GM10266 (cell line): ENCODE data around the gene BRINP1.
A peak's percentile ranks its signal among the peaks of the same experiment; 100 is the strongest.

Experiments
- DNase-seq: peaks from one replicate; pipeline ENCODE4 v3.0.0; 2012; ENCODE audit errors: extremely low spot score
- CTCF ChIP-seq: IDR thresholded peaks from 2 replicates; pipeline ENCODE4 v1.5.1; 2012; ENCODE audit warnings: mild to moderate bottlenecking, low read depth; ENCODE audit not compliant: control insufficient read depth, insufficient read depth; ENCODE audit errors: missing control alignments

The BRINP1 gene

DNA sequence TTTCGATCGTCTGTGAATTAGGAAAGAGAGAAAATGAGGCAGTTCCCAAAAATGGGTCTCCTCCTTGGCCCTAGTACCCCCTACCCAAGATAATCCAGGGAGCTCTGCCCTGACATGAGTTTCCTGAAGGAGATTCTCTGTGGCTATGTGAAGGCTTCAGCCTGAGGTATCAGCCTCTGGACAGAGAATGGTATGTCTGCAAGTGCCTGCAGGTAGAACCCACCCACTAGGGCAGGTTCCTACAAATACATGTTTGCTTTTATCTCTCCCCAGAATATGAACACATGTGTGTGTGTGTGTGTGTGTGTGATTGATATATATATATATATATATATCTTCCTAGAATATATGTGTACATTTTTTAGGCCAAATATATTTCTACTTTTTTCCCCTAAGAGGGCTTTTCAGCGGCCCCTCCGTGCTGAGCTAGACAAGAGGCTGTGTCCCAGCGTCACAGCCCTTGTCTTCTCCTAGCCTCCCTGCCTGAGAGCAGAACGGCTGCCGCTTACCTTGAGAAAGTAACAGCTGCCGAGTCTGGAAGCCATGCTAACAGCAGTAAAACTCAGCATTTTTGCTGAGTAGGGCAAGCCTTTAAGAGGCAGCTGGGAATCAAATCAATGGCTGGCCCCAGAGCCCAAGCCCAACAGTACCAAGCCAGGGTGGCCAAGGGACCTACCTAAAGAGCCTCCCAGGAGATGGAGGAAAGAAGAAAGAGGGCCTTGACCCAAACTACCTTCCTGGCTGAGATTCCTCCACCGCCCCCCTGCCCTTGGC lies 2.1 kb downstream of the BRINP1 start:
- TF ChIP-seq CTCF: no peak
- no peak for DNase-seq

DNA sequence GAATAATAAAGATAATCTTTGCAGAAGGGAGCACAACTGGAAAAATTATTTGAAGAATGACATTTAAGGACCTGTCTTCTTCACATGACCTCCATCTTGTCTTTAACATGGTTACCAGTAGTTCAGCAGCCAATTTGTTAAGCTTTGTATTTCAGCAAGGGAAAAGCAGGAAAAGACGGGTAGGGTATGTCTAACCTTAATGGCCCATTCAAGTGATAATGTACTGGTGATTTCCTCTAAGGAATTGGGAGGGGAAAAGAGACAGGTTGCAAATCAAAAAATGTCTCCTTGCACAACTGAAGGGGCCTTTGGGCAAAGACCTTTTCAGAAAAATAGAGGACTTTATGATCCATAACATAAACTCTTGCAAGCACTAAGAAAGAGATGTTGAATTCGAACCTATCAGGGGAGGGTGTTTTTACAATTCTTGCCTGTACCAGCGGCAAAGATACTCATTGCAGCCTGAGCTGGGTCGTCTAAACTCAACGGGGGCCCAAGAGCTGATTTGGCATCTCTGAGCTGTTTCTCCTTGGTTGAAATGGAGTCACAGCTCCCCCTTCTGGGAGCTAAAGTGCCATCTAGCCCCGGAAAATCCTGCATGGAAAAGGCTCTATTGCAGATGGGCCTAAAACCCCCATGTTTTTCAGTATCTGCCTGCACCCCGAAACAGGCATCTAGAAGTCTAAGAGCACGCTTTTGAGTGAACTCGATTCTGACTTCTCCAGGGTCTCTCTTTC lies 3.8 kb downstream of the BRINP1 start:
- DNase-seq: no peak
- TF ChIP-seq CTCF: peak; percentile 38

- TF ChIP-seq CTCF: no peak
- DNase-seq: no peak
Observed at GRCh38 chr9:119360237-119360636, 9.0 kb downstream of the BRINP1 start.

GRCh38 chr9:119357336-119358096 lies 11.7 kb downstream of the BRINP1 start:
- no peak for TF ChIP-seq CTCF
- no peak for DNase-seq

DNA sequence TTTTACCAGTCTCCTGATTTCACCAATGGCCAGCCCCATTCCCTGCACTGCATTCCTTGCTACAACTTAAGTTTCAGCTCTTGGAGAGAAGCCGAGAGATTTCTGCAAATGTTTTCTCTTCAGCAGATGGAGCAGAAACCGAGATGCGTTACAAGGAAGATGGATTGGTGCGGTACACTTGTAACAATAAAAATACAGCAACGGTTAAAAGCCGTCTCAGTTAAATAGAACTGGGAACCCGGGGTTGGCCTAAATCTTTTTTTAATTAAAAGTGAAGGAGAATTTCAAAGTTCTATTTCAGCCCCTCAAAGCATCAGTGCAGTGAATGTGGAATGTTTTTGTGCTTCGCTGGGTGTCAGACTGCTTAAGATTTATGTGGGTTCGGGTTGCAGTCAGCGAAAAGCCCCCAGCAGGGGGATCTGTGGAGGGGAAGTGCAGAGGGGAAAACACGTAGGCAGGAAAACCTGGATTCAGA lies 19.8 kb downstream of the BRINP1 start:
- DNase-seq: no peak
- no peak for TF ChIP-seq CTCF

DNA sequence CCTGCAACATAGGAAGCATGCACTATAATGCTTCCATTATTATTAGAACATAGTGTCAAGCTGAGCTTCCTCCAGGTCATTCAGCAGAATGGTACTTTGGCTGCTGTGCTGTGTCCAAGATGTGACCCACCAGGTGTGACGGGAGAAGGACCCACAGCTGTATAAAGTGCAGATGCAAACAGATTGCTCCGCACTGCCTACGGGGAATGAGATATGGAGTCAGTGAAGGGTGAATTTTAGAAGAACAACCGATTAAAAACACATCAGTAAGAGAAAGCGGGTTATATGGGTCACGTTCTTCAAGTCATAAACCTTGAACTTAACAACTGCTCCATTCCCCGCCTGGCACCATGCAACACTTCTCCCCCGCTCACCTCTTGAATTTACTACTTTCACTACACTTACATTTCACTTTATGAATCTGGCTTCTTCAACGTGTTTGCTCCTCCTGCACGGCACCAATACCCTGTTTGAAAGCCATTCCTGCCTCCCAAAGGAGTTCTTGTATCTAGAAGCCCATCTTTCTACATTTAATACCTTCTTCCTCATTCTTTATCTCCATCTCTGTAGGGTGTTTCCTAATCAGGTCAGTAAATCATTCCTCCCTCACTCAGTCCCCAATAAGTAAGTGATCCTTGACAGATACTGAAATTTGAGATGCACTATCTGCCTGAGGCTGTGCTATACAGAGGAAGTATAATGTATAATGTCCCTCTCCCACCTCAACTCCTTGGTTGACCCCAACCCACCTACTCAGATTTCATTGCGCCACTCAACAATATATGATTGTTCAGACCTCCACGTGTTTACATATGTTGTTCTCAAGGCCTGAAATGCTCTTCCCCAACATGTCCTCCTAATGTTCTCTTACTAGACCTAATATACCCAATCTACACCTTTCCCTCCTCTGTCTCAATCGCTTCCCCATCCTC lies 25.9 kb downstream of the BRINP1 start:
- TF ChIP-seq CTCF: no peak
- no peak for DNase-seq
